RKO (cell line): ENCODE measurements around the gene RAB3C.
"Not testable (repeated sequence)": the region's sequence is repeated elsewhere in the genome, so short reads cannot be mapped to it uniquely, and the experiment has no call there.

Experiments
- DNase-seq: peaks from one replicate; pipeline ENCODE4 v3.0.0-alpha.2; 2016; ENCODE audit warnings: low spot score

Gene RAB3C

DNA sequence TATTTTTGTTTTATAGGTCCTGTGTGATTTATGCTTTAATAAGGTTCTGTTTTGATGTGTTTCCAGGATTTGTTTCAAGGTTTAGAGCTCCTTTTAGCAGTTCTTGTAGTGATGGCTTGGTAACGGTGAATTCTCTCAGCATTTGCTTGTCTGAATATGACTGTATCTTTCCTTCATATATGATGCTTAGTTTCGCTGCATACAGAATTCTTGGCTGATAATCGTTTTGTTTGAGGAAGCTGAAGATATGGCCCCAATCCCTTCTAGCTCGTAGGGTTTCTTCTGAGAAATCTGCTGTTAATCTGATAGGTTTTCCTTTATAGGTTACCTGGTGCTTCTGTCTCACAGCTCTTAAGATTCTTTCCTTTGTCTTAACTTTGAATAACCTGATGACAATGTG, 20.0 kb downstream of the RAB3C start:
- DNase-seq = not testable (repeated sequence)

DNA sequence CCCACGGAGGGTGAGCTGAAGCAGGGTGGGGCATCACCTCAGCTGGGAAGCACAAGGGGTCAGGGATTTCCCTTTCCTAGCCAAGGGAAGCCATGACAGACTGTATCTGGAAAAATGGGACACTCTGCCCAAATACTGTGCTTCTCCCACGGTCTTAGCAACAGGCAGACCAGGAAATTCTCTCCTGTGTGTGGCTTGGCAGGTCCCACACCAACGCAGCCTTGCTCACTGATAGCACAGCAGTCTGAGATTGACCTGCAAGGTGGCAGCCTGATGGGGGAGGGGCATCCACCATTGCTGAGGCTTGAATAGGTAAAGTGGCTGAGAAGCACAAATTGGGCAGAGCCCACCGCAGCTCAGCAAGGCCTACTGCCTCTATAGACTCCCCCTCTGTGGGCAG, 23.2 kb downstream of the RAB3C start:
- no peak for DNase-seq

DNA sequence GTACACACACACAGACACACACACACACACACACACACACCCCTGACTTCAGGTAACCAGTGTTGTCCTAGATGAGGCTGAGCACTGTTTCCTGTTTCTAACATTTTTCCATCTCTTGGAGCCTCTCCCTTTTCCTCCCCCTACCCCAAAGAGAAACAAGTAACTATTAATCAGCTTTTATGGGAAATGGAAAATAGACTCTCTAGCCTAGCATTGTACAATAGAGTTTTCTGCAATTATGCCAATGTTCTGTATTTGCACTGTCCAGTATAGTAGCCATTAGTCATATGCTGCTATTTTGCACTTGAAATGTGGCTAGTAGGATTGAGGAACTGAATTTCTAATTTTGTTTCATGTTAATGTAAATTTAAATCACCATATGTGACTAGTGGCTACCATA, 33.1 kb downstream of the RAB3C start:
- no peak for DNase-seq

DNA sequence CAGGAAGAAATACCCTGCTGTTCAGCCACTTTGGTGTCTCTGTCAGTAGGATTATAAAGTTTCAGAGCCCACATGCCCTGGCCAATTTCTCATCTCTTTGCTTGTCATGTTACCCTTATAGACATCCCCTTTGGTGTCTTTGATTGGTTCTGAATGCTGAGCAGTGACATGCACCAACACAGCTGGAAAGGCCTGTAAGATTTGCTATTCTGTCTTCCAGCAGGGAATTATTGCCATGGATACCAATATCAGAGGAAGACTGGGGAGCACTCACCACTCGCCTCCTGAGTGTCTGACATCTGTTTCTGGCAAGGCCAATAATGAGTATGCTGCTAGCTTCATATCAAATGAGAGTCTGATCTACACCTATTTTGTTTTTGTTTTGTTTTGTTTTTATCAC, 34.4 kb downstream of the RAB3C start:
- DNase-seq = no peak

DNA sequence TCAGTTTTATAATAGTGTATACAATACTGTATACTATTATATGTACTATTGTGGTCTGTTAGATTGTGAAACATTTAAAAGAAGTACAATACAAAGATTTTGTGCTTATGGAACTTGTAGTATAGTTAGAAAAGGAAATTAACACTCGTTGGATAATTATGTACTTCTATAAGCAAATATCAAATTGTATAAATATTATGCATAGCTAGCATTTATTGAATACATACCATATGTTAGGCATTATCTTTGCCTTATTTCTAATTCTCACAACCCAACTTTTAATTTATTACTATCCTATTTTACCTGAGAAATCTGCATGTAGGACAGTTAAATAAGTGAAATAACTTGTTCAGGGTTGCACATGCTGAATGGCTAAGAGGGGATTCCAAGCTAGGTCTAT, 37.5 kb downstream of the RAB3C start:
- DNase-seq = no peak

- no peak for DNase-seq
Measured at GRCh38 chr5:58622936-58623871, 40.3 kb downstream of the RAB3C start.

DNA sequence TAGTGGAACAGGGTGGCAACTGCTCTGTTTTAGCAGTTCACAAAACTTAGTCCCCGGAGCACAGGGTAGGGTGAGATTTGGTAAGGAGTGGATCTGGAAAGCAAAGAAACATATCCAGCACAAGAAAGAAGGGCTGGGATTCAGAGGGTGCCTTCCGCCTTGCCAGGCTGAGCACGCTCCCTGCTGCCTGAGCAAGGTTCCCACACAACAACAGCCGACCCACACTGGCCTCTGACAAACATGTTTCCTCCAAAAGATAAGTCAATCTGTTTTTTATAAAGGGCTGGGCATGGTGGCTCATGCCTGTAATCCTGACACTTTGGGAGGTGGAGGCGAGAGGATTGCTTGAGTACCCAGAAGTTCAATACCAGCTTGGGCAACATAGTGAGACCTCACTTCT, 45.8 kb downstream of the RAB3C start:
- no peak for DNase-seq

DNA sequence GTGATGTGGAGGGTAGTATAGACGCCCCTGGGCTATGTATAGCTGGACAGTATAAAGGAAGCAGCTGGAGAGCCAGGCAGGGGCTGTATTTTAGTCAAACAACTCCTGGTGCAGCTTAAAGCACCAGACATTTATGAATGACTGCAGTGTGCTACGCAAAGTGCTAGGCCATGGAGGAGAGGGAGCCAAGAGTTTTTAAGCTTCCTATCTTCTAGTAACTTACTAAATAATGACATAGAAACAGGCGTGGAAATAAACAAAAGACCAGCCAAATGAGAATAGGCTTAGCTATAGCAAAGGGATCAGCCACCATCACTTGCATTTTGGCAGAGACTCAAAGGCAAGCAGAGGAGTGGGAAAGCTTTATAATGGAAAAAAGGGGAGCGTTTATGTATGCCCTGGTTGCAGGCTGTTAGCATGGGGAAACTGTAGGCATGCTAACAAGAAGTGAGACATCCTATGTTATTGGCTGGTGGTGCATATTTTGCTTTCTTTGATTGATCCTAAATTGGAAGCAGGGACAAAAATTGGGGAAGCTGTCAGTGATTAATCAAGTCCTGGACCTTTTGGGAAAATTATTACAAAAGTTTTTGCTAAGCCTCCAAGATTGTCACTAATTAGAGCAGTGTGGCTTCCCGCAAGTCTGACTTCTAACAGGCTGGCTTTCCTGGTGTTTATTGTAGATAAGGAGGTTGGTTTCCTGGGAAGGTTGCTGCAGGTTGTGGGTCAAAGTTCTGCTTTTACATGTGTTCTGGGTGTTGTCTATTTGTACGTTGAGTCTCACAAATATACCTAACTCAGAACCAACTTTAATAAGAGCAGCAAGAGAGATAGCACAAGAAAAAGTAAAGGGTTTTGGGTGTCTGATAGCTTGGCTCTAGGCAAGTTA, 46.6 kb downstream of the RAB3C start:
- no peak for DNase-seq

DNA sequence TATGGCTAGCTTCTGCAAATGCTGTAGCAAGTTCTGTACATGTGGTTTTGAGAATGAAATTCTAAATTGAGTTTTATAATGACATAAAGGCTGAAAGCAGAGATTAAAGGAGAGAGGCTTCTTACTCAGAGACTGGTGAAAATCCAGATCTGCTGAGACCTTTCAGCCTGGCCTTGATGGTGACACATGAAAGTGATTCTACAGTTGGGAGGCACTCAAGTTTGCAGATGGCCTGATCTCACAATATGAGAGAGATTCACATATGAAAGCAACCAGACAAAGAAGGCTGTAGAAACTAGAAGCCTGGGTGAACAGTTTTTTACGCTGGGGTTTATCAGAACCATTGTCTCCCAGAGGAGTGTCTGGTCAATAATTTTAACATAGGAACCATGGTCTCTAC, 49.0 kb downstream of the RAB3C start:
- no peak for DNase-seq

DNA sequence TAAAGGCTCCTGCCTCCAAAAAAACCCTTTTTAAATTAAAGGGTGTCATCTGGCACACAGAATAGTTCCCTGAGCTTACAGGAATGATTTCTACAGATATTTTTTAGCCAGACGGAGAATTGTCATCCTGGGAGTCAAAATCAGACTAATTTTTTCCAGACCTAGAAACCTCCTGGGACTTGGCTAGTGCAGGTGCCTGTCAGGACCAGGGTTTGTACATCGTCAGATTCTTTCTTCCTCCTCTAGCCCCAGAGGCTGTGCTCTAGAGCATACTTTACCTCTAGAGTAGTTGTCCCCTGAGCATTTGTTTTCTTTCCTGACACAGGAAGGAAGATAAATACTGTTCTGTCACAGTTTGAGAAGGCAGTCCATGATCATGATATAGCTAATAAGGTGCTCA, 52.5 kb downstream of the RAB3C start:
- DNase-seq = no peak

DNA sequence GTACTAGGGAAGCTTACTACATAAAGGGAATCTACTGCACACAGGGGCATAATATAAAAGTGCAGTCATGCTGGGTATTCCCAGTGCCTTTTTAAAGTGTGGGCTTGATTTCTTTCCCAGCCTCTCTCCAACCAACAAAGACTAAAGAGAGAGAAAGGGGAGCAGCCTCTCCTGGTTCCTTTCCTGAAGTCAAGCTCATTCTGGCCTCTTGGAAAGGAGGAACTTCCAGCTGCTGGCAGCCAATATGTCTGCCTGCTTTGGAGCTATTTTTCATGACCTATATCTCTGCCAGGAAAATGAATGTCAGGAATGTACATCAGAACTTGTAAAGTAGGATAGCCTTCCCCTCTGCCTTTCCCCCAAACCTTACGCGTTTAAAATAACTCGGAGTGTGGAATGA, 57.1 kb downstream of the RAB3C start:
- no peak for DNase-seq

- DNase-seq = no peak
Measured at GRCh38 chr5:58641533-58641932, 58.7 kb downstream of the RAB3C start.

DNA sequence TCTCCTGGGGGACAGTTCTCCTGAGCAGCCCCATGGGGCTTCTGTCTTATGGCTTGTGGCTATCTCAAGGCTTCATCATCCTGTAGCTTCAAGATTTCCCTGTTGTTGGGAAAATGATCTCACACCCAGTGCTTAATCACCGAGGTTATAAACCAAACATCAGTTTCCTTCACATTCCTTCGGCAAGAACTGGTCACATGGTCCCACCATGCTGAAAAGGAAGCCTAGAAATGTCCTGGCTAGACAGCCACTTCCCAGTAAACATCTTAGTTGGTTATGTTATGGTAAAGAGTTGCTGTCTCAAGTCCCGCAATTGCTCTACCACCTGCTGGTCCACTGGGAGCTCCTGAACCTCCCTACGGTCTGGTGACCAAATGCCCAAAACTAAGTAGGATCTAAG, 66.0 kb downstream of the RAB3C start:
- DNase-seq = no peak

DNA sequence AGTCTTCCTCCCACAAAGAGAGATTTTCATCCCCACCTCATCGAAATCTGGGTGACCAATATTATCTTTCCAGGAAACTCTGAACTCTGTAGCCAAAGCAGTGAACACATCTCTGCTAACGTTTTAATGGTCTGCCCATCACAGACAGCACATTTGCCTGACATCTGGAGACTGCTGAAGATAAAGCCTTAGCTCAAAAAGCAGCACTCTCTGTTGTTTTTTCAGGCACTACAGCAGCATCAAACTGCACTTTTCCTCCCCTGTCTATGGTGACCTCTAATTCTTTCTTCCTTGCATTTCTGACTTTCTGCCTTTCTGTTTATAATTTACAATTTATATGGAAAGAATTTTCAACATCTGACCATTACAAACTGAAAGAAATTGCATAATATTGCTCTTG, 66.8 kb downstream of the RAB3C start:
- no peak for DNase-seq

DNA sequence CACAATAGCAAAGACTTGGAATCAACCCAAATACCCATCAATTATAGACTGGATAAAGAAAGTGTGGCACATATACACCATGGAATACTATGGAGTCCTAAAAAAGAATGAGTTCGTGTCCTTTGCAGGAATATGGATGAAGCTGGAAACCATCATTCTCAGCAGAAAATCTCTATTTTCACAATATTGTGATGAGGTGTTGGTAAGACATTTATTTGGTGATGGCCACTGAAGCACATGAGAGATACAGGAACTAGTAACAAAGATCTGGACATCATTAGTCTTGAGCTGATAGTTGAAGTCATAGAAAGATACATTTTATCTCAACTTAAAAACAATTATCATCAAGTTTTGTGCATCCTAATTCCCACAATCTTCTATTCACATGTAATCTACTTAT, 70.6 kb downstream of the RAB3C start:
- DNase-seq = no peak

GRCh38 chr5:58666141-58666540, 83.3 kb downstream of the RAB3C start:
- no peak for DNase-seq

- no peak for DNase-seq
Measured at GRCh38 chr5:58666598-58667581, 84.0 kb downstream of the RAB3C start.

DNA sequence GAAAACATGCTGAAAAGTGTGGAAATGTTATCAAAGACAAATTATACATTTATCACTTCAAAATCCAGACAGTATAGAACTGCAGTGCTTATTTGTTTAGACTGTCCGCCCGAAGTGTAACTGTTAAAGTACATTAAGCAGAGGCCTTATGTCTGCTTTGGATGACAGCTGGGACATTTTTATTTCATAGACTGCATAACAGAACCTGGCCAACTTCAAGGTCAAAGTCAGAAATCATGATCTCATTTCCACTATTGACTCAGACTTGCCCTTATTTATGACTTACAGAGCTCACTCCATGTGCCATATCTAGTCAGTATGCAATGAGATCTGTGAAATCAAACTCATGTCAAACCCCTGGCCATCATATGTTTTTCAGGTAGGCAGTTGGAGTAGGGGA, 87.7 kb downstream of the RAB3C start:
- DNase-seq = no peak

- DNase-seq = no peak
Measured at GRCh38 chr5:58671155-58671554, 88.3 kb downstream of the RAB3C start.

DNA sequence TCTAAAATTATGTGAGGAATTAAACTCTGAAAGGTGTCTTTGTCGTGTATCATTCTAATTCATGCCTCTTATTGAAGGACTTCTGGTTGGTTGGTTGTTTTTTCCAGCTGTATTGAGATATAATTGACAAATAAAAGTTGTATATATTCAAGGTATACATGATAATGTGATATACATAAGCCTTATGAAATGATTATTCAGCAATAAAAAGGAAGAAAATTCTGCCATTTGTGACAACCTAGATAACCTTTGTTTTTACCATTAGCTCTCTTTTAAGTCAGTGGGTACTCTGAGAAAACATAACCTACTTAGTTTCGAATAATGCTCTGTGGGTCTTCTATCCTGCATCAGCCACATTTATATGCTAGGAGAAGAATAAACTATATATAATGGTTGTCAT, 89.6 kb downstream of the RAB3C start:
- DNase-seq = no peak

DNA sequence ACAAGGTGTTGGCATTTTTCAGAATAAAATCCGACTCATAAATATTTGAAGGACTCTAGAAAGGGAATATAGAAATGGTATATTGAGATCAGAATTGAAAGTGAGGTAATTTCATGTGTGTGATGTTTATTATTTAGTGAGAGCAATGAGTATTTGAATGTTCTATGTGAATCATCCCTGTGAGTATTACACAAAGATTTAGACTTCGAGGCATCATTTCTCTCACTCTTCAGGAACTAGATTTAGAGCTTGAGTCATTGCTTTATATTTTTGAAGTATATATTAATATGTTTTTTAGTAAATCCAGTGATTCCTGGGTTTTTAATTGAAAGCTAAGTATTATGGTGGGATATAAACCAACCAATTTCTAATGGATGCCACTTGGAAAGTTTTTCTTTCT, 91.2 kb downstream of the RAB3C start:
- no peak for DNase-seq

DNA sequence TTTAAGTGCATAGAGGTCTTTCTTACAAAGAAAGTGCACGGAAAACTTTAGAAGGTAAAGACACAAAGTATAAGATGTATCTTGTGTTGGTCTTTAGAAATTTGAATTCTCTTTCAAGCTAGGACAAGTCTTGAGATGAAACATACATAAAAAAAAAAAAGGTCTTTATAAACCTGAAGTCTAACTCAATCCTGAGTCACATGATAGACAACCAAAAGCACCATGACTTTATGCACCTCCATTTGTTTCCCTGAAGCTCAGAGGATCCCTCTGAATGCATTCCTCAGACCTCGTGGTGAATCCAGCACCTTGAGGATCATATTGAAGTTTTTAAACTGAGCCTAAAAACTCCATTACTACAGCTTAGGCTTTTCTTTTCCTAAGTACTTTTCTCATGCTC, 91.8 kb downstream of the RAB3C start:
- no peak for DNase-seq
